ENCODE measurements around the gene LYSMD3.
"Not testable (repeated sequence)": the region's sequence is repeated elsewhere in the genome, so short reads cannot be mapped to it uniquely, and the experiment has no call there.

The LYSMD3 gene

DNA sequence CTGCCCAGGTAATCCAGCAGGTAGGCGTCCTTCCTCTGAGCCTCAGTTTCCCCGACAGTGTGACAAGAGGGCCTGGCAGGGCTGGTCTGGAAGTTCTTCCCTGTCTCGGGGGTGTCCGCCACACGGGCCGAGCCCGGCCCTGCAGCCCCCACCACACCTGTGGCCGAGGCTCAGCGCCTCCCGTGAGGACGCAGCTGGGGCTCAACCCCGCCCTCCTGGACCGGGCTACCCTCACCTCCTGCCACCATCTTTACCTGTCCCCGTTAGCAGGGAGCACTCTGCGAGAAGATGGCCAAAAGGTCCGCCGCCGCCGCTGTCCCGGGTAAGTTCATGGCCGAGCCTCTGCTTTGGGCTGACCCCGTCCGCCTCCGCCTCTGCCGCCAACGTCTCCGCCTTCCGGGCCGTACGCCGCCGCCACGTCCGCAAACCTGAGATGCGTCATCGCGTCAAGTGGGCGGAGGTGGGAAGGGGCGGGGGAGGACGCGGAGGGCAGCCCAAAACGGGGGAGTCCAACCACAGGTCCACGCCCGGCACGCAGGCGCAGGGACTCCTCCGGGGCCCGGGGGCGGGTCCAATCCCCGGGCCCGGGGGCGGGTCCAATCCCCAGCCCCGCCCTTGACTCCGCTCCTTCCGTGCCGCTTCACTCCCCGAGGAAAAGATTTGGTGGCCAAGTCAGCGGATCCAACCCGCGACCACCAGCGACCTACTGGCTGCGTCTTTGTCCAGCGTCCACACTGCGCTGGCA is at the start of gene LYSMD3:
TSS of gene LYSMD3 (minus strand) at position 391 of the 745 bp plus-strand sequence. CDS start 4,295 bp downstream, outside the sequence.
- H3K27ac ChIP-seq: peak within 1 kb of the TSS; percentile 69
- DNase-seq (ENCODE audit: low read depth, low spot score): peak; percentile 81

DNA sequence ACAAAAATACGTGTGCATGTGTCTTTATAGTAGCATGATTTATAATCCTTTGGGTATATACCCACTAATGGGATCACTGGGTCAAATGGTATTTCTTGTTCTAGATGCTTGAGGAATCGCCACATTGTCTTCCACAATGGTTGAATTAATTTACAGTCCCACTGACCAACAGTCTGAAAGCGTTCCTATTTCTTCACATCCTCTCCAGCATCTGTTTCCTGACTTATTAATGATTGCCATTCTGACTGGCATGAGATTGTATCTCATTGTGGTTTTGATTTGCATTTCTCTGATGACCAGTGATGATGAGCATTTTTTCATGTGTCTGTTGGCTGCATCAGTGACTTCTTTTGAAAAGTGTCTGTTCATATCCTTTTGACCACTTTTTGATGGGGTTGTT is 47.2 kb upstream of the LYSMD3 start:
- DNase-seq (ENCODE audit: low read depth, low spot score); H3K27ac ChIP-seq: not testable (repeated sequence)

DNA sequence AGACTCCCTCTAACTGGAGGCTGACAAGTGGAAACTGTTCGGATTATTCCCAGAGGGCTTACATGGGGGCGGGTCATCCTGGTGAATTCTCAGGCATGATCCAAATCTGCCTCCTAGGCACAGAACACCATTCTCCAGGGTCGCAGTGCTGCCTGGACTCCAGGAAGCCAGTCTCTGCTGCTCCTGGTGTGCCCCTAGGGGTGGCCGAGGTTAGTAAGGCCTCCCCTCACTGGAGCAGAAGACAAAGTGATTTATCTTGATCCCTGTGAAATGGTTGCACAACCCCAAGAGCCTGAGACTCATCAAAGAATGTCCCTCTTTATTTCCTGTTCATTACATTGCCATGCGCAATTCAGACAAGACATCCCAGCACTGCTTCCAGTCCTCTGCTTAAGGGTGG is 46.3 kb upstream of the LYSMD3 start:
- no peak for DNase-seq (ENCODE audit: low read depth, low spot score)
- H3K27ac ChIP-seq: no peak overlapping the region

DNA sequence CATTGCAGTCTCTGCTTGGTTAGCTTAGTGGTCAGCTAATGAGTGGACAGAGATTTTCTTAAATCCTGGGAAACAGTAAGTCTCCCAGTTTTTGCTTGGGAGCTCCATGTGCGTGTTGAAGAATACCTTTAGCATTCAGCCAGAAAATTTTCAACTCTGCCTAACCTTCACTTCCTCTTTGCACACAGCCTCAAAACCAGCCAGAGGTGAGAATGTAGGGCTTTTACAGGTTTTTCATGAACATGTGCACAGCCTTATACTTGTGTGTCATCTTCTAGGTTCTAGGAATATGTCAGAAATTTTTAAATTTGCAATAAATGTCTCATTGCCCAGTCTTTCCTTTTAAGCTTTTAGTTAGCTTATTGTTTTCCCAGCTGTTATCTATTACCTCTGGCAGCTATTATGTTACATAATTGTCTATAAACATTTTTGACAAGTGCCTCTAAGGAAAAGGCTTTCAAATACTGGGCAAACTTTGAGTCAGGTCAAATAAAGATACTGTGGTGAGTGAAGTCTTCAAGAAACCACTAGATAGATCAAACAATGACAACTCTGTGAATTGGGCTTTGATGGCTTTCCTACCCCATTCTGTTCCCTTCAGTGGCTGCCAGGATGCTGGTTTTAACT is 41.9 kb upstream of the LYSMD3 start:
- H3K27ac ChIP-seq: no peak overlapping the region

DNA sequence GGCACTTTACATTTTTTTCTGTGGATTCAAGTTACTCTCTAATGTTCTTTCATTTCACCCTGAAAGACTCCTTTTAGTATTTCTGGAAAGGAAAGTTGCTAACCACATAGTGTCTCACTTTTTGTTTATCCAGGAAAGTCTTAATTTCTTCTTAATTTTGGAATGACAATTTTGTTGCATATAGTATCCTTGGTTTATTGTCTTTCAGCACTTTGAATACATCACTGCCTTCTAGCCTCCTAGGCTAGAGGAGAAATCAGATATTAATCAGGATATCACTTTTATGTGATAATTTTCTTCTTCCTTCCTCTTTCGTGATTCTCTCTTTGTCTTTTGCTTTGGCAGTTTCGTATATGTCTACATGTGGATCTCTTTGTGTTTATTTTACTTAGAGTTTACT is 40.6 kb upstream of the LYSMD3 start:
- H3K27ac ChIP-seq: no peak overlapping the region
- DNase-seq (ENCODE audit: low read depth, low spot score): no peak

More for the DNA sequence above, 41.9 kb upstream of the LYSMD3 start:
- DNase-seq (ENCODE audit: low read depth, low spot score): no peak

DNA sequence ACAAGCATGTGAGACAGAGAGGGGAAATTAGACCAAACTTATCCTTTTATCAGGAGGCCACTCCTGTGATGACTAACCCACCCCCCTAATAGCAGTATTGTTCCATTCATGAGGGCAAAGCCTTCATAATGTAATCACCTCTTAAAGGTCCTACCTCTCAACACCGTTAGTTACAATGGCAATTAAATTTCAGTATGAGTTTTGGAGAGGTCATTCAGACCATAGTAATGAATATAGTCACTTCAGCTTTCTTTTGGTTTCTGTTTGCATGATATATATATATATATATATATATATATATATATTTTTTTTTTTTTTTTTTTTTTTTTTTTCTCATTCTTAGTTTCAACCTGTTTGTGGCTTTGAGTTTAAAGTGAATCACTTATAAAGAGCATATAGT is 39.7 kb upstream of the LYSMD3 start:
- DNase-seq (ENCODE audit: low read depth, low spot score): no peak
- no peak overlapping the region for H3K27ac ChIP-seq

DNA sequence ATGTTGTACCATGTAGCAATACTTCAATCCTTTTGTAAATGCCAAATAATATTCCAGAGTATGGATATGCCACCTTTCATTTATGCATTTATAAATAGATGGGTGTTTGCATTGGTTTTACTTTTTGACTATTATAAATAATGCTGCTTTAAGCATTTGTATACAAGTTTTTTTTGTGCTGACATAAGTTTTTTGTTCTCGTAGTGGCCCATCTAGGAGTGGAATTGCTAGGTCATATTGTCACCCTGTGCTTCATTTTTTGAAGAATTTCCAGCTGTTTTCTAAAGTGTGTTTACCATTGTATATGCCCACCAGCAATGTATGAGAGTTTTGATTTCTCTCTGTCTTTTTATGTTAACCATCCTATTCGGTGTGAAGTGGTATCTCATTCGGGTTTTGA is 36.1 kb upstream of the LYSMD3 start:
- no peak for DNase-seq (ENCODE audit: low read depth, low spot score)
- H3K27ac ChIP-seq: no peak overlapping the region

DNA sequence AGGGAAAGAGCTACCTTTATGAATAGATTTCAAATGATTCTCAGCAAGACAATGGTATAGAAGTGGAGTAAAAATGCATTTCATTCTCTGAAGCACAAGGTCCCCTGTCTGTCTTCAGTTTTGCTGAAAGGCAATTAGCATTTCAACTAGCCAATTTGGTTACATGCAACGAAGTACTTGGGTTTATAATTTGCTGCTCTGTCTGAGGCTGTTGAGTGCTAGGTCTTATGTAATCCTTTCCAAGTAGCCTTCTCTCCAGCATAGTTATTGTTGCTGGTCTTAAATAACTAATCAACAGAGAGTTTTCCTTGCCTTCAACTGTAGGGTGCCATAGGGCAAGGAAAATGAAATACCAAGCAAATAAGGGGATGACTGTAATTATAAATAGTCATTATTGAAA is 33.7 kb upstream of the LYSMD3 start:
- no peak for DNase-seq (ENCODE audit: low read depth, low spot score)
- no peak overlapping the region for H3K27ac ChIP-seq

DNA sequence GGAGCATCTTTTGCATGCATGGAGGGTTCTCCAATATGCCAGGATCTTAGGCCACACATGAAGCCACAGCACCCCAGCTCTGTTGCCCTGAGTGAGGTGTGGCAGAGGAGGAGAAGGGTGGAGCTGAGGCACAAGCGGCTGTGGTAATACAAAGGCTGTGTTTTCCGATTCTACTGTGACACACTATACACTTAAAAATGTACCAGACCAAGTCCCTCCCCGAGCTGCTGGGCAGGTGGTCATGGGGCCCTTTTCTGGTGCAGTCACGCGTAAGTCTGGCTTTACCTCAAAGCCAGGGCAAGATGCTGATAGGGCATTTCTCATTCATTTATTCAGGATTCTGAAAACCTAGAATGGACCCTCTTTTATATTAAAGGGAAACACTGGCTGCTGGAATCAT is 33.0 kb upstream of the LYSMD3 start:
- no peak overlapping the region for H3K27ac ChIP-seq
- DNase-seq (ENCODE audit: low read depth, low spot score): no peak

DNA sequence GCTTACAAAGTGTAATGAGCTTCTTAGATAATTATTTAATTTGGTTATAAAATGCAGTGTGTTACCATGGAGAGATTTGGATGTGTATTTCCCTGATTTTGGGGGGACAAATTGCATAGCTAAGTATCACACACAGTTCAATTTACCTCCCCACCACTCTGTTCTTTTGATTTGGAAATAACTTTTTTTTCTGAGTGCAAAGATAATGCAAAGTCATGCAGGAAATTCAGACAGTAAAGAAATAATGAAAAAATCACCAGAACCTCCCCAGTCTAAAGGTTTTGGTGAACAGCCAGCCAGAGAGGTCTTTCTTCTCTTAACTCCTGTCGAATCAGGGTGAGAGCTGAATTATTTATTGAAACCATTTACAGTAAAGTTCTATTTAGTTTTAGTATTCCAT is 32.4 kb upstream of the LYSMD3 start:
- no peak for DNase-seq (ENCODE audit: low read depth, low spot score)
- no peak overlapping the region for H3K27ac ChIP-seq

DNA sequence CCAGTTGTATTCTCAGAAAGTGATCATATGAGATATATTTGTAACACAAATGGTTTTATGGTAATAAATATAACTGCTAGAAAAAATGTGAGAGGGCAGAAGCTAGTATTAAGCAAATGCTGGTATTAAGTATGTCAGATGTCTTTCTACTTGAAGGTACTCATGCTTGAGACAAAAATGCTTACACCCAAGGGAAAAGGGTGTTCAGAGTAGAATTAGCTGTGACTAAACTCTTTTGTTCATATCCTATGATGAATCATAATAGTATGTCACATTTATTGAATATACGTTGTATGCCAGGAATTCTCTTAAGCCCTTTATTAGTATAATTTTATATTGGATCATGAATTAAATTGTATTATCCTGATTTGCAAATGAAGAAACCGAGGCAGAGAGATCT is 31.4 kb upstream of the LYSMD3 start:
- DNase-seq (ENCODE audit: low read depth, low spot score): no peak
- no peak overlapping the region for H3K27ac ChIP-seq

DNA sequence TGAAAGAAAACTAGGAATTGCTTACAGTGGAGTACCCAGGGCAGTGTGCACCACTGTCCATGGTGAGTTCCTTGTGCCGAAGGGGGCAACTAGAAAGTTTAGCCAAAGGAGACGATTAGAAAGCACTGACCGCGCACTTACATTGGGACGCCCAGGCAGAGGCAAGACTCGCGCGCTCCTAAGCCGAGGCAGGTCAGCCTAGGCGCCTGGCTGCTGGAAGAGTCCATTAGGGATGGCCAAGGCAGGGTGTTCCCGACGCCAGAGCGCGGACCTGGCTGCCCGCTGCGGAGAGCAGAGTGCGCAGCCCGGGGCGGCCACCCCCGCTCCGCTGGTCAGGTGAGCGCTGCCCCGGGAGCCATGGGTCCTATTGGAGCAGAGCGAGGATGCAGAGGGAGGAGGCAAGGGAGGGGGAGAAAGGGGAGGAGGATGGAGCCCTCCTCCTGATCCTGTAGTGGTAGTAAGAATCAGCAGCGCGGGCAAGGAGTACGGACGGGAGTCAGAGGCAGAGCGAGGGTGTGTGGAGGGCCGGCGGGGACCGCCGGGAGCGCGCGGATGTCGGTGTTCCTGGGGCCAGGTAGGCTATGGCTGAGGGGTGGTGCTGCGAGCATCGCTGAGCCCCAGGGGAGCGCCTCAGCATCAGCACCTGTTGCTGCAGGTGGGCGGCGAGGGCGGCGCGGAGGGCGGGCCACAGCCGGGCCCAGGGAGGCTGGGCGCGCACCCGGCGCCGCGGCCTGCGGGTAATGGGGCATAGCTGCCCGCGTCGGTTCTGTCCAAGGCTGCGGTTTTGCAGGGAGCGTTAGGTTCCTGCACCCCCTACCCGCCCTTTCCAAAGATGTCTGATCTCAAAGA is 29.2 kb upstream of the LYSMD3 start, which contains the start of gene ADGRV1:
TSS of gene ADGRV1 (plus strand) at position 454 of the 849 bp plus-strand sequence. CDS start at position 553, 99 bp downstream.
- peak; percentile 34 for DNase-seq (ENCODE audit: low read depth, low spot score)

DNA sequence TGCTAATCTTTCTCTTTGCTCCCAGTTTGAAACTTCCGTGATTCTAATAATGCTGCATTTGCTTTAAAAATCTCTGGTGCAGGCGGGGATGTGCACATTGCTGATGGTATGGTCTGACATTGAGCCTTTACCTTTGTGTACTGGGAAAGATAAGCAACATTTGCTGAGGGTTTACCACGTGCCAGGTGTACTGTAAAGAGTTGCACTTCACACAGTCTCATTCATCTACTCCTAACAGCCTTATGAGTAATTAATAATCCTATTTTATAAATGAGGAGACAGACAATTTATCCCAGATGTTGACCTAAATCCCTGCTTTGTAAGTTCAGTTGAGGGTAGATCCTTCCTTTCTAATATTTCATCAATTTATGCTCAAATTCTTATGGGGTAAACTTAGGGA is 28.5 kb upstream of the LYSMD3 start:
- DNase-seq (ENCODE audit: low read depth, low spot score): no peak

More for the DNA sequence above, 29.2 kb upstream of the LYSMD3 start, which contains the start of gene ADGRV1:
- H3K27ac ChIP-seq: no peak within 1 kb of the TSS

DNA sequence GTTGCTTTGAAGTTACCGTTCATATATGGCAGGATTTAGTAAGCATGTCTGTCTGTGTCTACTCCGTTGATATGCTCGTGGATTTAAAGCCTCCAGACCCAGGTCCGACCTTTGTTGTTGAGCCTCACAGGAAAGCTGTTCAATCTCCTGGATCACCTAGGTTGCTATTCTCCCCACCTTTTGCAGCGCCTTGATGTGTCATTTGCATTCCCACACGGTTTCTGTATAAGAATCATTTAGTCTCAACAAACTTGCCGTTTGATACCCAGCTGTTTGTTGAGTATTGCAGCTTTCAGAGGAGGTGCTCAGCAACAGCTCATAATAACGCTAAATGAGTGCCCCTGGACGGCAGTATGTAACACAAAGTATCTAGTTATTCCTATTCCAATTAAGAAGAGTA is 28.0 kb upstream of the LYSMD3 start:
- no peak for DNase-seq (ENCODE audit: low read depth, low spot score)
- no peak overlapping the region for H3K27ac ChIP-seq

More for the DNA sequence above, 28.5 kb upstream of the LYSMD3 start:
- H3K27ac ChIP-seq: no peak overlapping the region

DNA sequence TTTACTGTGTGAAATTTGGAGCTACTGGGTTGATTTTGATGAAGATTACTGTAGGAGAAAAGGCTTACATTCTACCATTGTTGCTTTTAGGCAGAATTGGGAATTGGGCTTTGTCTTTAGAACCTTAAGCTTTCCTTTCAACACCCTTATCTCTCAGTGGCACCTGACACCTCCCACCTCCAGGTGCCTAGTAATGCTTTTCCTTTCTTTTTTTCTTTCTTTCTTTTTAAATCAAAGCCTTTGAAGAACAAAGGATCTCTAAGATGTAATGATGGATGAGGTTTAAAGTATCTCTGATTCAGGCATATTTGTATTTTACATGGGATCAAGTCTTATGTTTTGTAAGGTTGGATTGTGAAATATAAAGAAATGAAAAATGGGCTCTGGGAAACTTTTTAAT is 26.3 kb upstream of the LYSMD3 start:
- H3K27ac ChIP-seq: no peak overlapping the region
- DNase-seq (ENCODE audit: low read depth, low spot score): no peak

DNA sequence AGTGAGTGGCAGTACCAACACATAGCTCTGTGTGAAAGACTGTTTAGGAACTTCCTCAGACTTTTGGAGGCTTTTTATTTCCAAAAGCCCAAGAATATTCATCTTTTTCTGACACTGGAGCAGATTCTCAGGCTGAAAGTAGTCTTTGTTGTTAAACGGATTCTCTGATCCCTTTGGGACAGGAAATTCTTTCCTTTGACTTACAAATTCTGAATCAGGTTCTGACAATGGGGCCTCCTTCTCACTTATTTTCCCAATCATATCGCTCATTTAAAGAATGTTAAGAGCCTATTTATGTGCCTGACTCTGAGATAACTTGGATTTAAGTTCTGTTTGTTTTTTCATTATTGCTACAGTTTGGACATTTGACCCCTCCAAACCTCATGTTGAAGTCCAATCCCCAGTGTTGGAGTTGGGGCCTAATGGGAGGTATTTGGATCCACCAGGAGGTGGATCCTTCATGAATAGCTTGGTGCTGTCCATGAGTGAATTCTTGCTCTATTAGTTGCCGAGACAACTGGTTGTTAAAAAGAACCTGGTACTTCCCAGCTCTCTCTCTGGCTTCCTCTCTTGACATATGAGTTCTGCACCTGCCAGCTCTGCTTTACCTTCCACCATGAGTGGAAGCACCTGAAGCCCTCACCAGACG is 25.1 kb upstream of the LYSMD3 start:
- no peak overlapping the region for H3K27ac ChIP-seq
- DNase-seq (ENCODE audit: low read depth, low spot score): no peak

DNA sequence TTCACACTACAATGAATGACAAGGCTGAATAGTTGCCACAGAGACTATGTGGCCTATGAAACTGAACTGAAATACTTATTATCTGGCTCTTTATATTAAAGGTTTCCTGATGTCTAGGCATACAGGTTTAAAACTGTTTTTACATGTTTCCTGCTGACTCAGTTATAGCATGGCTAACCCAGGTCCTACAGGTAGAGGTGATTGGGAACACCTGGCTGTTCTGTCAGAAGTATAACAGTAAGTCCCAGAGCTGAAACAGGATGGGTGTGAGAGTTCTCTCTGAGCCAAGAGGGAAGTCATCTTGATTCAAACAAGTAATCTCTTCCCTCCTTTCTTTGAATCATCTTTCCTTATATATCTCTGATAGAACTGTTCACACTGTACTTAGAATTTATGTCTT is 24.3 kb upstream of the LYSMD3 start:
- H3K27ac ChIP-seq: no peak overlapping the region
- peak; percentile 18 for DNase-seq (ENCODE audit: low read depth, low spot score)

DNA sequence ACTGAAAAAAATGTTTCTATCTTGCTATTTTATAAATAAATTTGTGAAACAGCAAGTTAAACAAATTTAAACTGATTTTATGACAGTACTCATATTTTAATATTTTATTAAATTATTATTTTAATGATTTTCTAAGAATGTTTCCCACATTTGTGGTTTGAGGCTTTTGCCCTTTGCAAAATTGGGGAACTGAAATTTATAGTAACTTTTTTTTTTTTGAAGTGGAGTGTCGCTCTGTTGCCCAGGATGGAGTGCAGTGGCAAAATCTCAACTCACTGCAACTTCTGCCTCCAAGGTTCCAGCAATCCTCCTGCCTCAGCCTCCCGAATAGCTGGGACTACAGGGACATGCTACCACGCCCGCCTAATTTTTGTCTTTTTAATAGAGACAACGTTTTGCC is 22.0 kb upstream of the LYSMD3 start:
- DNase-seq (ENCODE audit: low read depth, low spot score): no peak
- H3K27ac ChIP-seq: no peak overlapping the region

DNA sequence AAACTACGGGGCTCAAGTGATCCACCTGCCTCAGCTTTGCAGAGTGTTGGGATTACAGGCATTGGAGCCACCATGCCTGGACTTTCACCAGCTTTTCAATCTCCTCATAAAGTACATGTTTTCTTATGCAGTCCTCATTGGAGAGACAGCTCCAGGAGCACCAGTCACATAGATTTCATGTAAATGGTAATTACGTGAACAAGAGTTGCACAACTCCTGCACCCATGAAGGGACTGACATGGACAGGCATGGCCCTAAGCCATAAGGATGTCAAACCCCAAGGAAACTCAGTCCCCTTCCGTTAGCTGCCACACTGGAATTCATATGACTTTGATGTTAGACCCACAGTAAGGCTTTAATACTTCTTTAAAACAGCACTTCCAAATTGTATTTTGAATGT is 21.6 kb upstream of the LYSMD3 start:
- no peak for DNase-seq (ENCODE audit: low read depth, low spot score)

DNA sequence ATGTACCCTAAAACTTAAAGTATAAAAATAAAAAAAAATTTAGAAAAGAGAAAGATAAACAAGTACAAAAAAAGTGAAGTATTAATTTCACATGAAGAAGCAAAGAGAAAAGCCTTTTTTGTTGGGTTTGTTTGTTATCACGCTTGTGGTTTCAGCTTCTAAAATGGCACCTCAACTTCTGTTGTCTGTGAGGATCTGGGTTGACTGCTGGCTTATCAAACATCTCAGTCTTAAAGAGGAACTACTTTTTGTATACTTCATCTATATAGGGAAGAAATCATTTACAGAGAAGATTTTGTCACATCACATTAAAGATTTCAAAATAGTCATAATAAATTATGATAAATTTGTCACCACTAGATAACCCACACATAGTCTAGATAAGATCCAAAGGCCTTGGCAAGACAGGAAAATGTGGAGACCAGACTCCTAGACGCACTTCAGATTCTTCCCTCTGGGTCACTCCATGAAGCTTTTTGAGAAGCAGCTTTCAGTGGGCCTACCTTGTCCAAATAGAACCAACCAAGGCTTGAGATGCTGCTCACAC is 20.4 kb upstream of the LYSMD3 start:
- DNase-seq (ENCODE audit: low read depth, low spot score): no peak
- H3K27ac ChIP-seq: no peak overlapping the region

More for the DNA sequence above, 21.6 kb upstream of the LYSMD3 start:
- no peak overlapping the region for H3K27ac ChIP-seq
